SH-SY5Y (cell line): ENCODE data around the gene CCDC183.

ENCODE experiments used
- GATA2 ChIP-seq: IDR thresholded peaks from 2 replicates; pipeline ENCODE4 v1.6.1; 2011; ENCODE audit warnings: mild to moderate bottlenecking, low read depth, low read length
- GATA3 ChIP-seq: IDR thresholded peaks from 2 replicates; pipeline ENCODE4 v1.6.1; 2011; ENCODE audit warnings: low read depth, mild to moderate bottlenecking, low read length, moderate library complexity

GRCh38 chr9:136844761-136845464 lies 48.8 kb downstream of the CCDC183 start:
- no peak for TF ChIP-seq GATA2
- no peak for TF ChIP-seq GATA3
